HCT116 (cell line): ENCODE results near the gene TAF4. TPM values are rescaled to one million over a fixed set of nuclear protein-coding genes. Genes with fewer than 3 reads are reported as not detected.

Source experiments
- ATAC-seq: fragments of 200-7000 bp; cut with Tn5 transposase; 2 replicates; pipeline ENCODE4 v1.9.1; 2020; ENCODE audit warnings: mild to moderate bottlenecking, moderate library complexity
- BruUV-seq: library from RNA; stranded (reverse); fragments of 400-500 nt; replicated peaks from 2 replicates; lab custom pipeline; 2021; lab: Mats Ljungman, UMichigan
- CTCF ChIA-PET: fragments of 300-600 bp; sonication (Branson Sonifier 250); formaldehyde crosslinking; loops from one replicate; lab custom pipeline; 2021; ENCODE audit warnings: antibody characterized with exemption; lab: Charles Lee
- POLR2A ChIA-PET: fragments of 300-600, 350-600 bp; sonication (Branson Sonifier 250); formaldehyde crosslinking; loops from one replicate; lab custom pipeline; 2021; ENCODE audit warnings: antibody characterized with exemption; lab: Charles Lee
- RAD21 ChIA-PET, 2 experiments: fragments of 300-600 bp; sonication (Branson Sonifier 250); formaldehyde crosslinking; loops; one replicate each; lab custom pipeline; 2023; ENCODE audit warnings: low total read pairs in 2 of 2; ENCODE audit not compliant: uncharacterized antibody in 2 of 2, unreplicated experiment in 2 of 2, low non-redundant PET in 1 of 2; lab: Charles Lee
- DNase-seq: peaks from one replicate; pipeline ENCODE4 v3.0.0-alpha.2; 2010; ENCODE audit warnings: low read depth, low spot score
- H2AFZ ChIP-seq: fragments of 200-600 bp; shearing (Covaris generic), sonication (generic); 2 replicates; pipeline ENCODE4 v1.6.1; 2017; ENCODE audit warnings: low read depth, mixed run types, mixed read lengths, antibody characterized with exemption, low read length; ENCODE audit not compliant: poor library complexity, severe bottlenecking
- H3K27ac ChIP-seq: 2 replicates; pipeline ENCODE4 v1.5.1; 2012; ENCODE audit warnings: low read depth, low read length
- H3K27me3 ChIP-seq: fragments of 200-600 bp; sonication (generic); 2 replicates; pipeline ENCODE4 v1.6.1; 2016; ENCODE audit warnings: mixed run types, low read length, mixed read lengths; ENCODE audit not compliant: insufficient read depth
- H3K36me3 ChIP-seq, 2 experiments: fragments of 200-500 bp in 1 of 2; fragments of 200-600 bp in 1 of 2; sonication (Bioruptor generic) in 1 of 2; sonication (generic) in 1 of 2; 2 replicates each; pipeline versions ENCODE4 v1.5.1 to v1.6.1; 2014 to 2016; ENCODE audit warnings: low read length in 2 of 2, inconsistent platforms in 1 of 2, mixed read lengths in 1 of 2, mixed run types in 1 of 2; ENCODE audit not compliant: insufficient read depth in 2 of 2, control insufficient read depth in 1 of 2
- H3K4me1 ChIP-seq, 2 experiments: fragments of 200-600 bp in 1 of 2; sonication (generic) in 1 of 2; 2 replicates each; pipeline versions ENCODE4 v1.5.1 to v1.6.1; 2012 to 2017; ENCODE audit warnings: low read length in 2 of 2, inconsistent platforms in 1 of 2, mild to moderate bottlenecking in 1 of 2, mixed read lengths in 1 of 2, mixed run types in 1 of 2, moderate library complexity in 1 of 2; ENCODE audit not compliant: insufficient read depth in 2 of 2, control insufficient read depth in 1 of 2
- H3K4me2 ChIP-seq: fragments of 200-600 bp; sonication (generic); 2 replicates; pipeline ENCODE4 v1.6.1; 2017; ENCODE audit warnings: mixed run types, low read length, mixed read lengths
- H3K4me3 ChIP-seq, 2 experiments: fragments of 200-600 bp in 1 of 2; sonication (generic) in 1 of 2; replicated peaks in 1 of 2; 2 replicates each; pipeline ENCODE4 v1.5.1; 2011 to 2016; ENCODE audit warnings: low read length in 2 of 2, control low read depth in 1 of 2, low read depth in 1 of 2, mild to moderate bottlenecking in 1 of 2, mixed read lengths in 1 of 2, mixed run types in 1 of 2
- H3K79me2 ChIP-seq: fragments of 200-600 bp; sonication (generic); 2 replicates; pipeline ENCODE4 v1.6.1; 2017; ENCODE audit warnings: mild to moderate bottlenecking, mixed run types, low read length, moderate library complexity, mixed read lengths; ENCODE audit not compliant: insufficient read depth
- H3K9ac ChIP-seq: fragments of 200-600 bp; sonication (generic); 2 replicates; pipeline ENCODE4 v1.6.1; 2016; ENCODE audit warnings: low read length, mixed read lengths
- H3K9me2 ChIP-seq: fragments of 200-600 bp; sonication (generic), shearing (Covaris generic); 2 replicates; pipeline ENCODE4 v1.6.1; 2017; ENCODE audit warnings: mixed run types, mild to moderate bottlenecking, moderate library complexity; ENCODE audit not compliant: insufficient read depth
- H3K9me3 ChIP-seq, 2 experiments: fragments of 200-500 bp in 1 of 2; fragments of 200-600 bp in 1 of 2; sonication (Bioruptor generic) in 1 of 2; sonication (generic) in 1 of 2; 2 replicates each; pipeline ENCODE4 v1.6.1; 2014 to 2017; ENCODE audit warnings: low read length in 2 of 2, mixed read lengths in 2 of 2, inconsistent platforms in 1 of 2, low read depth in 1 of 2, mild to moderate bottlenecking in 1 of 2, mixed run types in 1 of 2, moderate library complexity in 1 of 2; ENCODE audit not compliant: control insufficient read depth in 1 of 2, insufficient read depth in 1 of 2
- H4K20me1 ChIP-seq: fragments of 200-600 bp; sonication (generic), shearing (Covaris generic); 2 replicates; pipeline ENCODE4 v1.6.1; 2017; ENCODE audit warnings: mixed run types, mild to moderate bottlenecking, moderate library complexity; ENCODE audit not compliant: insufficient read depth
- CEBPB ChIP-seq: IDR thresholded peaks from 2 replicates; pipeline ENCODE4 v1.6.1; 2012; ENCODE audit warnings: low read depth
- ELF1 ChIP-seq: IDR thresholded peaks from 2 replicates; pipeline ENCODE4 v1.6.1; 2012; ENCODE audit warnings: low read depth, borderline replicate concordance
- POLR2A ChIP-seq: IDR thresholded peaks from 2 replicates; pipeline ENCODE4 v1.7.0; 2011; ENCODE audit warnings: borderline replicate concordance; ENCODE audit not compliant: insufficient read depth, insufficient read length; ENCODE audit errors: extremely low read depth
- REST ChIP-seq: IDR thresholded peaks from 2 replicates; pipeline ENCODE4 v1.6.1; 2012; ENCODE audit warnings: low read depth
- SP1 ChIP-seq: IDR thresholded peaks from 2 replicates; pipeline ENCODE4 v1.6.1; 2012; ENCODE audit warnings: low read depth
- SRF ChIP-seq: IDR thresholded peaks from 2 replicates; pipeline ENCODE4 v1.6.1; 2012; ENCODE audit warnings: low read depth
- TCF7L2 ChIP-seq: IDR thresholded peaks from 2 replicates; pipeline ENCODE4 v1.7.0; 2011; ENCODE audit warnings: borderline replicate concordance, inconsistent platforms; ENCODE audit not compliant: insufficient read depth, insufficient read length; ENCODE audit errors: extremely low read depth
- YY1 ChIP-seq: IDR thresholded peaks from 2 replicates; pipeline ENCODE4 v1.6.1; 2011; ENCODE audit warnings: low read length, low read depth, moderate library complexity, mild to moderate bottlenecking; ENCODE audit not compliant: insufficient replicate concordance; ENCODE audit errors: extremely low read depth
- intact Hi-C: fragments of 100-400 bp; cut with micrococcal nuclease; formaldehyde crosslinking; loops from 2 replicates; pipeline ENCODE4 v1.10.0; 2022
- total RNA-seq: library from RNA; stranded (reverse); gene quantifications from one replicate; pipeline ENCODE4 v1.2.1, GENCODE V29; 2021; ENCODE audit not compliant: unreplicated experiment

Gene TAF4
- total RNA-seq, 1 experiment from 2014 or later, result 26.8 TPM

GRCh38 chr20:62079166-62079565, 13.5 kb upstream of the TAF4 start:
- ChIA-PET CTCF (no interaction called here), RAD21 (no interaction called here), POLR2A (no interaction called here)
- TF ChIP-seq SP1 (no peak), ELF1 (no peak), POLR2A (no peak), TCF7L2 (no peak), YY1 (no peak), SRF (no peak), CEBPB (no peak), REST (no peak)
- ATAC-seq, result no peak
- Histone ChIP-seq H3K4me1 (no peaks in the 10 kb centered on the region), H4K20me1 (no peaks in the 10 kb centered on the region), H3K27me3 (no peaks in the 10 kb centered on the region), H3K9me3 (peaks cover 0 to 11% of the 10 kb centered on the region in 2 experiments; a peak in 3 of 4 replicates), H3K9me2 (no peaks in the 10 kb centered on the region), H3K4me3 (no peak overlapping the region), H2AFZ (no peak overlapping the region), H3K4me2 (no peak overlapping the region), H3K9ac (no peak overlapping the region), H3K79me2 (no peaks in the 10 kb centered on the region), H3K27ac (no peak overlapping the region), H3K36me3 (no peaks in the 10 kb centered on the region)
- BruUV-seq, result no TSS peak
- no peak for DNase-seq
- intact Hi-C loops, result no loop called here
